Hematopoietic multipotent progenitor cell treated with erythropoietin and hydrocortisone succinate and interleukin-3 and kit ligand, for 4 days (in vitro differentiated cells): ENCODE data around the gene ACO1.
"Not testable (repeated sequence)": the region's sequence is repeated elsewhere in the genome, so short reads cannot be mapped to it uniquely, and the experiment has no call there.

Source experiments
- DNase-seq: peaks from one replicate; pipeline ENCODE4 v3.0.0-alpha.2; 2015

Gene ACO1

GRCh38 chr9:32384364-32385151 is at the start of gene ACO1:
Gene ACO1 (plus strand): TSS chr9:32384643. CDS start chr9:32405507, 20,864 bp downstream.
- DNase-seq: peak; percentile 93

DNA sequence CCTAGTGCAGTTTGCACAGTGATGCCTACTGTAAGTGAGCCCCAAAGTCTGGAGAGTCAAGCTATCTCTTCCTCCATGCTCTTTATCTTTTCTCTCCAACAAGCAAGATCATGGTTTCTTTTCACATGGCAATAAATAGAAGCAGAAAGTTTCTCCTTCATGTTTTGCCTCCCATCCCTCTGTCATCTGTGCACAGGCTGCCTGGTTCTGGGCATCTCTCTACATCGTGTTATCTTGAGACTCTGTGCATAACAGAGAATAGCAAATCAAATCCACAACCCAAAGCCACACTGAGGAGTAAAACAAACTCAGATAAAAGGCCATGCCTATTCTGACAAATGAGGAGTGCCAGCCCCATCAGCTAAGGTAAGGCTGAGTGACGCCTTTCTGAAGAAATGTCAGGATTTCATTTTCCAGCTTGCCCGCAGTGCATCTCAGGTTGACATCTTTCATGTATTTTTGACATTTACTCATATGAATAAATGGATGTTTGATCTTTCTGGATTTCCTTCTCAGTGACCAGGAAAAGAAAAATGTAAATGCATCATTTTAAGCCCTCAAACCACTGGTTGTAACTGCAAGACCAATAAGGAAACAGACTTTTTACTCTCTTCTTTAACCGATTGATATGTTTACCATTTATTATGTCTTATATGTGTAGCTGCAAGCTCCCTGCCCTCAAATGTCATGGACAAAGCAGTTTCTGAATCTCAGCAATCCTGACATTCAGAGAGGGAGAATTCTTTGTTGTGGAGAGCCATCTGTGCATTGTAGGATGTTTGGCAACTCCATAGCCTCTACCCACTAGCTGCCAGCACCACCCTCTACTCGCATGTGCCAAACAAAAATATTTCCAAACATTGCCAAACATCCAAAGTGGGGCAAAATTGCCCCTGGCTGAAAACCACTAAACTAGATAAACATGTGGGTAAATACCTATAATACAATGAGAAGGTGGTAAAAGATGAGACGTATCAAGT is 49.2 kb upstream of the ACO1 start:
- no peak for DNase-seq

GRCh38 chr9:32339424-32339823 is 45.0 kb upstream of the ACO1 start:
- no peak for DNase-seq

- DNase-seq: no peak
Measured at GRCh38 chr9:32340361-32340760, 44.1 kb upstream of the ACO1 start.

DNA sequence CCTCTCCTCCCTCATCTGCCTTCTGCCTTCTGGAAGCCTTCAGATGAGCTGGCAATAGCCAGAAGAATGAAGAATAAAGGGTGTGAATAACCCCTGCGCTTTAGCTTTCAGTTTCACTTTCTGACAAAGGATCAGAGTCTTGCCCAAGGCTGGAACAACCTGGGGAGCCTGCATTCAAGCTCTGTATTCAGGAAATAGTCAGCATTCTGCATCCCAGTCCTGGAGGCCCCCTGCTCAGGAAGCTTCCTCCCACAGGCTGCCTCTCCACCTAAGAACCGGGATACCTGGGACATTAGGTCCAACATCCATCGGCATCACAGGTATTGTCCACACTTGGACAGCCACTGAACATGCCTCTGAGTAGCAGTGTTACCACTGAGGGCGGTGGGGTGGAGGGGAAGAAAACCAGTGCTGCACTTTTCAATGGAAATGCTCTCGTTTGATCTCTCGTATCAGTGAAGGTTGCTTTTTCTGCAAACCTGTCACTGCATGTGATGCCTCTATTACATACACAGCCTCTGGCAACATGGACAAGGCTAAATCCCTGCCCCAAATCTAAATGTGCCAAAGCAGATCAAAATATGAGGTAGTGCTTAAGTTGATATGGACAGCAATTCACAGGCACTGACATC is 39.8 kb upstream of the ACO1 start:
- peak; percentile 14 for DNase-seq

DNA sequence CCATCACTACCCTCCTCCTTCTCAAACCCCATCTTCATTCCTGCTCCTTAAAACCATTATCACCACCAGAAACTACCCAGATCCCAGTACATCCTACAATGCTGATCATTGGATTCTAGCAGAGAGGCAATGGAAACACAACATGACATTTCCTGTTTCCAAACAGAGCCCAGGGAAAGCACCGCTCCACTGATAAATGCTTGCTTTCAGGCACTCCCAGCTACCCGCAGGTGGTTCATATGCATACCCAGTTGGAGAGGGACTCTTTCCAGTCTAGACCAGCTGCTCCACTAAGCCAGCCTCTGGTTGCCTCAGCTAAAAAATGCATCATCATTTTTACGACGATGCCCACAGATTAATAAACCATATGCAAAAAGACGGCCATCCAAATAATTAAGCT is 39.2 kb upstream of the ACO1 start:
- DNase-seq: no peak

DNA sequence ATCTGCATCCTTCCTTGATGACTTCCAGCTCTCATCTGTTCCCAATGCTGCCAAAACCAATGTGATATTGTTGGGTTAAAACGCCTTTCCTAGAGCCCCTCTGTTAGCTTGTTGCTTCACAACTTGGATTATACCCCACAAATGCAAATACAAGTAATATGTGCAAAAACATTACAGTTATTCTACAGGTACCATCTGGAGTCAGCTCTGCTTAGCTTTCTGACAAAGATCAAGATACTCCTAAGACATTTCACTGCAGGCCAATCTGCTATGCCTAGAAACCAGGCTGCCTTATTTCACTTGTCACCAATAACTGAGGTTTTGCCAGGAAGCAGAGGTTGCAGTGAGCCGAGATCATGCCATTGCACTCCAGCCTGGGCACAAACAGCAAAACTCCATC is 36.9 kb upstream of the ACO1 start:
- no peak for DNase-seq

- DNase-seq: peak; percentile 56
Measured at GRCh38 chr9:32348106-32348695, 36.2 kb upstream of the ACO1 start.

- DNase-seq: no peak
Measured at GRCh38 chr9:32349013-32349412, 35.4 kb upstream of the ACO1 start.

DNA sequence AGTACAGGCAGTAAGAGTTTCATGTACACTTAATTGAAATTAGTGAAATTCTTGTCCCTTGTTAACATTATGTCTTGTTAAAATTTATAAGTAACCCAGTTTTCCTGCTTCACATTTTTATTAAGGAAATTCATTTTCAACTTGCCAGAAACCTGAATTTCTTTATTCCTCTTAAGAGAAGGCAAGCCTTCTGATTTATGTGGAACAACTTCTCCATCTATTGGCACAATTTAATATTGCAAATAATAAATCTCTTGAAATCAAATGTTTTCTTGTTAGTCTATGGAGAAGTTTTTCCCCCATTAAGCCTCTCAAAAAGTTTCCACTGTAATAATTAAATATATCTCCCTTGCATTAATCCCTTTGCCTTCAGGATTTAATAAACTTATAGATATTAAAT is 33.8 kb upstream of the ACO1 start:
- DNase-seq: peak; percentile 70

DNA sequence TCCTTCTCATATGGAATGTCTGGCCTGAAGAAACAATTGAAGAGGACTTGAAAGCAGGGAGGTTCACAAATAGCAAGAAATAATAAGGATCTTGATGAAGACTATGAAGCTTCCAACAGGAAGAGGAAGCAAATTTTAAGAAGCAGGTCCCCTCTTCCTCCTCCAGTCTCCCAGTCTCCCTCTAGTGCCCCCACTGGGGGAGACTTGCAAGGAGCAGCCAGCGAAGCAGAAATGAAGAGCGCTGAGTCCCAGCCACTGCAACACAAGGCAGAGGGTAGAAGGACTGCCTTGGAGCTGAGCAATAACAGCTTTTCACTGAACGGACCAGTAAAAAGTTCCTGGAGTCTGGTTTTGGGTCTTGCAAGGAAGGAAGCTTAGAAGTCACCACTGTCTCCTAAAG is 32.6 kb upstream of the ACO1 start:
- DNase-seq: peak; percentile 64

DNA sequence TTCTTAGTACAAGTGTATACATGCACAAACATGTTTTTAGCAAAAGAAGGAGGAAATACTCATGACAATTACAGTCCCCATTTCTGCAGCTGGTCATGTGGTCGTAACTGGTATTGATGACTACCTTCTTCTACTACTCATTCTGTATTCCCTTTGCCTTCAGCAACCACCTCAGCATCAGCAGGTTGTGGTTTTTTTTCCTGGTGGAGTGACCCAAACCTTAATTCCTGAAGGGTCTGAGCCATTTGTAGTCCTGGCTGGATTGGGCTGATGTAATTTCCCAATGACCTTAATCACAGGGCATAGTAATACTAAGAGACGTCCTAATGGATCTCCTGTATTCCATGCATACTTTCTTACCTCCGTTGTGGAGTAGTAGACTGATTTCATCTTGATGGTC is 31.0 kb upstream of the ACO1 start:
- DNase-seq: not testable (repeated sequence)

DNA sequence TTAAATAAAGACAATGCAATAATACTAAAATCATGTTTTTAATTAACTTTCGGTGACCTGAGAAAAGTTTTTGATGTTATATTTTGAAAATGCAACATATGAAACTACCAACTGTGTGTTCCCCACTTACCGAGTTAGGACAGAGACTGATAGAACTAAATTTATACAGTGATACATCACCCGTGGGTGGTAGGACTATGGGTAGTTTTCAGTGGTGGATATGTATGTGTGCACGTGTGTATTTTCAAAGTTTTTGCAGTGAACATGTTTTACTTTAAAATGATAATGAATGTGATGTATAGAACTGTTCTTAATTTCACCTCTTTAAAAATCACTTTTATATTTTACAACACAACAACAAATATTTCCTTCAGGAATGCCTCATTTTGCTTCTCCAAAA is 25.0 kb upstream of the ACO1 start:
- DNase-seq: no peak

DNA sequence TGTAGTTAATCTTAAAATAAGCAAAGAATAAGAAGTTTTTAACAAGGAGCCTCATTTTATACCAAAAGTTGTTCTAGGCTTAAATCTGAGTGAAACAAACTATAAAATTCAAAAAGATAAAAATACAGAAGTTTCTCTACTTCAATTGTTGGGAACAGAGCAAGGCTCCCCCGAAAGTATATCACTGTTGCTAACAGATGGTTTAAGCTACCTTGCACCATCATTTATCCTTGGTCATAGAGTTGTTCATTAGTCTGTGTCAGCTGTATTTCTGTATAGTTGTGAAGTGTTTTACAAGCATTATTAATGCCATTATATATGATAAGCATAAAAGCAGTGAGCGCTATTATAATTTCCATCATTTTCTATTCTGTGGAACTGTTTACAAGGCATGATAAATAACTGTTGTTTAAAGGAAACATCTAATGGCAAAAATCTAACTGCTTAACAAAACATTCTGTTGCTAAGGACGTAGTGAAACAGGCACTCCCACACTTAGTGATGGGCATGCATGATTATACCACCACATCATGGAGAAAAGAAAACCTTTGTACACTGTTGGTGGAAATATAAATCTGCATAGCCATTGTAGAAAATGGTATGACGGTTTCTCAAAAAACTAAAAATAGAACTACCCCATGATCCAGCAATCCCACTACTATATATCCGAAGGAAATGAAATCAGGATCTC is 23.3 kb upstream of the ACO1 start:
- DNase-seq: no peak

GRCh38 chr9:32371279-32371678 is 13.2 kb upstream of the ACO1 start:
- DNase-seq: no peak

- no peak for DNase-seq
Measured at GRCh38 chr9:32371679-32372078, 12.8 kb upstream of the ACO1 start.

GRCh38 chr9:32376285-32376684 is 8.2 kb upstream of the ACO1 start:
- DNase-seq: no peak

- peak; percentile 87 for DNase-seq
Measured at GRCh38 chr9:32378496-32378895, 5.9 kb upstream of the ACO1 start.

DNA sequence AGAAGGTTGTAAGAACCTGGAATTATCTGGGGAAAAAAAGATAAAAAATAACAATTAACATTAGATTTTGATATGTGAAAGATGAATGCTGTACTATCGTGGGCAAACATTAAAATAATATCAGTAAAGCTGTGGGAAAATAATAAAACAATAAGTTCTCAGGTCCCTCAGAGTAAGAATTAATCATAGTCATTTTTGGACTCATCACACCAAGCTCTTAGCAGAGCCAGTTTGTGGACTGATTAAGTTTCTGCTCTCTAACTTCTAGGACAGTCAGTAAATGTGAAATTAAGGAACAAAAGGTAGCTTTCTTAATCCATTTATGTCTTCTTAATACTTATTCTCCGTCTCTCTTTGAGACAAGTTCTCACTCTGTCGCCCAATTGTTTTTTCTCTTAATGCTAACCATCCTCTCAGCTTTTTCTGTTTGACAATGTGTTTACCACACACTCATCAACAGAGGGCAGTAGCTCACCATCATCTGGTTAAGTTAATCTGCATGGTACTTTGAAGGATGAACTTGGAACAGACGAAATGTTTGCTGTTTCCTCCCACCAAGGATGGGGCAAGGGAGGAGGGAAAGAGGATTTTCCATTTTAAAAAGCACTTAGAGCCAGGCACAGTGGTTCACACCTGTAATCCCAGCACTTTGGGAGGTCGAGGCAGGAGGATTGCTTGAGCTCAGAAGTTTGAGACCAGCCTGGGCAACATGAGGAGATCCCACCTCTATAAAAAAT is 5.3 kb upstream of the ACO1 start:
- peak; percentile 90 for DNase-seq

GRCh38 chr9:32380944-32381343 is 3.5 kb upstream of the ACO1 start:
- DNase-seq: no peak

DNA sequence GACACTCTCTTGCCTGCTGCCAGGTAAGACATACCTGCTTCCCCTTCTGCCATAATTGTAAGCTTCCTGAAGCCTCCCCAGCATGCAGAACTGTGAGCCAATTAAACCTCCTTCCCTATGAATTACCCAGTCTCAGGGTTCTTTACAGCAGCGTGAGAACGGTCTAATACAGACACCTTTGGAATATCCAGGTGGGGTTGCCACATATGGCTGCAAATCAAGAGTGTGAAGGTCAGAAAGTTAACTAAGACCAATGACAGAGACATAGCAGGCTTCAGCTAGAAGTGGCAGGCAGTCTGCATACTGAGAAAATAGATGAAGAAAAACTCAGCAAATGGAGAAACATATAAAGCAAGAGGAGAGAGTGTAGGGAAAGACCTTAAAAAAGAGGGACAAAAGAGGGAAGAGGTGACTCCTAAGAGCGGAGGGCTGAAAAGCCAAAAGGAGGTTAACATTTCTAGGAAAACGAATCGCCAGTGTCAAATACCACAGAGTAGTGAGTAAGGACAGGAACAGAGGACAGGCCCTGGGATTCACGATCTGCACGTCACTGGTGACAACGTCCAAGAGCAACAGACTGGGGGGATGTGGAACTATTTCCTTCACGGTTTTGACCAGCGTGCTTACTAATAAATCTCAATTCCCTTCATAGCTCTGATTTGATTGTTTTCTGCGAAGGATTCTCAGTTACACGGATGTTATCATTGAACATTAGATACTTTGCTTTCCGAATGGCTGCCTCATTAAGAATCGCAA is 1.7 kb upstream of the ACO1 start:
- no peak for DNase-seq
